ENCODE measurements around the gene OBP2B.

DNA sequence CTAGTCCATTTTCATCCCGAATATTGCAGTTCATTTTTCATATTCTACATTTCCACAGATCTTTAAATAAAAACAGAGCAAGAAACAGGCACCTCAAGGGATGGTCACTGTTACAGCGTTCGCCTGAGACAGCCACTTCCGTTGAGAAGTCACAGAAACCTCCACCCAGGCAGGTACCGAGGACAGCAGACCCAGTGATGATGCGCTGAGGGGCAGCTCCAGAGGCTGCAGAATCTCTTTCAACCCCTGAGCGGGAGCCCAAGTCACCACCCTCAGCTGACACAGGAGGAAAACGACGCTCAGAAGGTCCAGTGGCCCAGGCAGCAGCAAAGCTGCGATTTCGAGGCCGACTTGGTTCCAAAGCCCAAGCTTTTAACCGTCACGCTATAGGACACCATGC is 33.2 kb upstream of the OBP2B start:
- TF ChIP-seq, protein P1, sequence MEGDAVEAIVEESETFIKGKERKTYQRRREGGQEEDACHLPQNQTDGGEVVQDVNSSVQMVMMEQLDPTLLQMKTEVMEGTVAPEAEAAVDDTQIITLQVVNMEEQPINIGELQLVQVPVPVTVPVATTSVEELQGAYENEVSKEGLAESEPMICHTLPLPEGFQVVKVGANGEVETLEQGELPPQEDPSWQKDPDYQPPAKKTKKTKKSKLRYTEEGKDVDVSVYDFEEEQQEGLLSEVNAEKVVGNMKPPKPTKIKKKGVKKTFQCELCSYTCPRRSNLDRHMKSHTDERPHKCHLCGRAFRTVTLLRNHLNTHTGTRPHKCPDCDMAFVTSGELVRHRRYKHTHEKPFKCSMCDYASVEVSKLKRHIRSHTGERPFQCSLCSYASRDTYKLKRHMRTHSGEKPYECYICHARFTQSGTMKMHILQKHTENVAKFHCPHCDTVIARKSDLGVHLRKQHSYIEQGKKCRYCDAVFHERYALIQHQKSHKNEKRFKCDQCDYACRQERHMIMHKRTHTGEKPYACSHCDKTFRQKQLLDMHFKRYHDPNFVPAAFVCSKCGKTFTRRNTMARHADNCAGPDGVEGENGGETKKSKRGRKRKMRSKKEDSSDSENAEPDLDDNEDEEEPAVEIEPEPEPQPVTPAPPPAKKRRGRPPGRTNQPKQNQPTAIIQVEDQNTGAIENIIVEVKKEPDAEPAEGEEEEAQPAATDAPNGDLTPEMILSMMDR (IDR thresholded peaks at IDR 0.05 in 4 of 5, conservative IDR thresholded peaks at IDR 0.05 in 1 of 5): no peak
- no peak for TF ChIP-seq POLR2A (IDR thresholded peaks at IDR 0.05)
